HepG2 (cell line): ENCODE data around the gene ERCC4. TPM values are rescaled to one million over a fixed set of nuclear protein-coding genes. Genes with fewer than 3 reads are reported as not detected.

ENCODE experiments used
- ARNT2 ChIP-seq: sonication (generic); formaldehyde crosslinking; IDR thresholded peaks from 2 replicates; pipeline ENCODE4 v1.8.0; 2022; ENCODE audit warnings: mild to moderate bottlenecking, low read depth, missing genetic modification reagents, moderate library complexity
- CREM ChIP-seq, 2 experiments: sonication (generic) in 1 of 2; formaldehyde crosslinking in 1 of 2; IDR thresholded peaks; 2 replicates each; pipeline versions ENCODE4 v1.4.0 to v1.6.1; 2016 to 2020; ENCODE audit warnings: antibody characterized with exemption in 1 of 2, mild to moderate bottlenecking in 1 of 2, missing genetic modification reagents in 1 of 2
- DPF2 ChIP-seq: sonication (generic); formaldehyde crosslinking; IDR thresholded peaks from 2 replicates; pipeline ENCODE4 v1.4.0; 2020; ENCODE audit warnings: mild to moderate bottlenecking, low read depth, missing genetic modification reagents, borderline replicate concordance
- FOSL1 ChIP-seq: sonication (generic); formaldehyde crosslinking; IDR thresholded peaks from 2 replicates; pipeline ENCODE4 v1.9.0; 2021; ENCODE audit warnings: missing genetic modification reagents, borderline replicate concordance
- HMG20A ChIP-seq: IDR thresholded peaks from 2 replicates; pipeline ENCODE4 v1.6.1; 2016; ENCODE audit warnings: borderline replicate concordance
- KDM6A ChIP-seq: IDR thresholded peaks from 2 replicates; pipeline ENCODE4 v1.6.1; 2016; ENCODE audit warnings: low read depth
- LCORL ChIP-seq, 2 experiments: fragments of 450-650 bp in 1 of 2; sonication (generic) in 1 of 2; formaldehyde crosslinking in 1 of 2; IDR thresholded peaks; 2 replicates each; pipeline versions ENCODE4 v1.5.0 to v1.6.1; 2017 to 2020; ENCODE audit warnings: antibody characterized with exemption in 1 of 2, missing genetic modification reagents in 1 of 2
- MAFF ChIP-seq: IDR thresholded peaks from 2 replicates; pipeline ENCODE4 v1.6.1; 2011; ENCODE audit warnings: low read depth, low read length, improper control_type of control experiment
- MIER3 ChIP-seq: IDR thresholded peaks from 2 replicates; pipeline ENCODE4 v1.6.1; 2016; ENCODE audit warnings: missing compliant biosample characterization, borderline replicate concordance
- SOX6 ChIP-seq, 2 experiments: fragments of 450-650 bp in 1 of 2; sonication (generic) in 1 of 2; formaldehyde crosslinking in 1 of 2; IDR thresholded peaks; 2 replicates each; pipeline versions ENCODE4 v1.4.0 to v1.6.1; 2017 to 2020; ENCODE audit warnings: antibody characterized with exemption in 1 of 2, mild to moderate bottlenecking in 1 of 2, missing genetic modification reagents in 1 of 2
- TBX2 ChIP-seq: sonication (generic); formaldehyde crosslinking; IDR thresholded peaks from 2 replicates; pipeline ENCODE4 v1.5.0; 2020; ENCODE audit warnings: missing genetic modification reagents, mild to moderate bottlenecking, borderline replicate concordance
- ZGPAT ChIP-seq: IDR thresholded peaks from 2 replicates; pipeline ENCODE4 v1.6.1; 2016; ENCODE audit warnings: mild to moderate bottlenecking
- ZKSCAN8 ChIP-seq: IDR thresholded peaks from 2 replicates; pipeline ENCODE4 v1.6.1; 2016; ENCODE audit warnings: borderline replicate concordance, missing genetic modification reagents, missing compliant biosample characterization
- ZNF230 ChIP-seq: sonication (generic); formaldehyde crosslinking; IDR thresholded peaks from 2 replicates; pipeline ENCODE4 v1.4.0; 2020; ENCODE audit warnings: mild to moderate bottlenecking, missing genetic modification reagents
- ZNF256 ChIP-seq: sonication (generic); formaldehyde crosslinking; conservative IDR thresholded peaks from 2 replicates; pipeline ENCODE4 v1.4.0; 2020; ENCODE audit warnings: missing genetic modification reagents
- ZNF644 ChIP-seq: IDR thresholded peaks from 2 replicates; pipeline ENCODE4 v1.6.1; 2016; ENCODE audit warnings: low read depth
- ZNF773 ChIP-seq: sonication (generic); formaldehyde crosslinking; IDR thresholded peaks from 2 replicates; pipeline ENCODE4 v1.4.0; 2020; ENCODE audit warnings: missing genetic modification reagents, borderline replicate concordance
- ZNF792 ChIP-seq: IDR thresholded peaks from 2 replicates; pipeline ENCODE4 v1.6.1; 2016
- polyA plus RNA-seq, 8 experiments: library from polyadenylated mRNA; depleted of rRNA in 3 of 8; stranded (reverse) in 7 of 8; unstranded in 1 of 8; fragments of >200 nt; fragmentation: Illumina TruSeq in 4 of 8; extraction: Trizol in 4 of 8; gene quantifications; 2 replicates each; pipeline versions ENCODE4 v1.2.1 to v1.2.3, GENCODE V29; 2011 to 2016; ENCODE audit warnings: low read depth in 4 of 8, missing spikeins in 1 of 8, mixed read lengths in 1 of 8; ENCODE audit not compliant: insufficient read depth in 1 of 8
- total RNA-seq, 5 experiments: library from RNA; depleted of rRNA; stranded (reverse); fragments of >200 nt; fragmentation: Illumina TruSeq; extraction: Trizol; gene quantifications; 2 replicates each; pipeline ENCODE4 v1.2.3, GENCODE V29; 2016; ENCODE audit warnings: low read depth in 1 of 5
- TF ChIP-seq, protein P1 (sequence below), 2 experiments: sonication (generic) in 1 of 2; formaldehyde crosslinking in 1 of 2; IDR thresholded peaks; 2 replicates each; pipeline versions ENCODE4 v1.4.0 to v1.6.1; 2018 to 2020; ENCODE audit warnings: missing genetic modification reagents in 2 of 2, borderline replicate concordance in 1 of 2, low read depth in 1 of 2, mild to moderate bottlenecking in 1 of 2, missing biosample characterization in 1 of 2
- TF ChIP-seq, protein P2 (sequence below): sonication (generic); formaldehyde crosslinking; conservative IDR thresholded peaks from 2 replicates; pipeline ENCODE4 v1.4.0; 2020; ENCODE audit warnings: mild to moderate bottlenecking, missing genetic modification reagents, moderate library complexity

Gene ERCC4
- total and polyA plus RNA-seq, 2 of the 13 experiments (the other 11 are each of a cell fraction or from before 2014, with no cell fraction given) = 5.4 to 15.2 TPM

DNA sequence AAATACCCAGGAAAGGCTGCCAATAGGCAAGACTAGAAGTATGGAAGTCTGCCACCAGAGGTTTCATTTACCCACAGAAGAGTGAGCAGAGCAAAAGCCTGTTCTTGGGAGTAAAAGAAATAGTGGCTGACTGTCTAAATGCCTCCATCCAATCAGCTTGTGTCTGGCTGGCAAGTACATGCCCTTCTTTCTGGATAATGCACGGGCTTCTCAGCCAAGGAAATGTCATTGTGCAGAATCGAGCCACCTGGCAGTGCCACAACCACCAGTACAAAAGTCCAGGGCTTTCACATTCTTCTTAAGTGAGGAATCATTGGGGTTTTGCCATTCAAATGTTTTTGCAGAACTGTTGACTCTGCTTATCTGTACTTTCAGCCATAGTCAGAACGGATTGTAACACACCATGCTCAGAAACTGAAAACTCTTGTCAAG lies 10.1 kb upstream of the ERCC4 start (continued):
- TF ChIP-seq, protein P1, sequence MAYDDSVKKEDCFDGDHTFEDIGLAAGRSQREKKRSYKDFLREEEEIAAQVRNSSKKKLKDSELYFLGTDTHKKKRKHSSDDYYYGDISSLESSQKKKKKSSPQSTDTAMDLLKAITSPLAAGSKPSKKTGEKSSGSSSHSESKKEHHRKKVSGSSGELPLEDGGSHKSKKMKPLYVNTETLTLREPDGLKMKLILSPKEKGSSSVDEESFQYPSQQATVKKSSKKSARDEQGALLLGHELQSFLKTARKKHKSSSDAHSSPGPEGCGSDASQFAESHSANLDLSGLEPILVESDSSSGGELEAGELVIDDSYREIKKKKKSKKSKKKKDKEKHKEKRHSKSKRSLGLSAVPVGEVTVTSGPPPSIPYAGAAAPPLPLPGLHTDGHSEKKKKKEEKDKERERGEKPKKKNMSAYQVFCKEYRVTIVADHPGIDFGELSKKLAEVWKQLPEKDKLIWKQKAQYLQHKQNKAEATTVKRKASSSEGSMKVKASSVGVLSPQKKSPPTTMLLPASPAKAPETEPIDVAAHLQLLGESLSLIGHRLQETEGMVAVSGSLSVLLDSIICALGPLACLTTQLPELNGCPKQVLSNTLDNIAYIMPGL (CRISPR knock-in tag; IDR thresholded peaks at IDR 0.05; ENCODE audit: borderline replicate concordance in 1 of 2, low read depth in 1 of 2) = peak in 1 of 2 experiments; percentile 51; a peak in 1 of 4 replicates
- TF ChIP-seq ZNF256 (CRISPR knock-in tag) (no peak), ZNF792 (CRISPR knock-in tag) (peak; percentile 30; the same call in 1 of the 2 replicates), ZKSCAN8 (CRISPR knock-in tag) (peak; percentile 40; the same call in 1 of the 2 replicates), CREM (IDR thresholded peaks at IDR 0.05) (0 out of 2 replicates have a peak, but pooled peaks have one; percentile 25), CREM (CRISPR knock-in tag; IDR thresholded peaks at IDR 0.05) (no peak), LCORL (IDR thresholded peaks at IDR 0.05) (no peak), LCORL (CRISPR knock-in tag; IDR thresholded peaks at IDR 0.05) (peak; percentile 57; the same call in 1 of the 2 replicates), ZNF773 (no peak), MIER3 (CRISPR knock-in tag) (0 out of 2 replicates have a peak, but pooled peaks have one; percentile 20), MAFF (peak; percentile 76), HMG20A (peak; percentile 79; the same call in 1 of the 2 replicates), KDM6A (CRISPR knock-in tag) (peak; percentile 51; the same call in 1 of the 2 replicates), ARNT2 (CRISPR knock-in tag) (no peak), SOX6 (IDR thresholded peaks at IDR 0.05) (no peak), SOX6 (CRISPR knock-in tag; IDR thresholded peaks at IDR 0.05) (peak; percentile 36; the same call in 1 of the 2 replicates), ZNF230 (CRISPR knock-in tag) (no peak), TBX2 (CRISPR knock-in tag) (0 out of 2 replicates have a peak, but pooled peaks have one; percentile 25), DPF2 (peak; percentile 64; the same call in 1 of the 2 replicates), FOSL1 (CRISPR knock-in tag) (peak; percentile 40; the same call in 1 of the 2 replicates), ZGPAT (peak; percentile 41; the same call in 1 of the 2 replicates), ZNF644 (CRISPR knock-in tag) (peak; percentile 46; the same call in 1 of the 2 replicates)
- TF ChIP-seq, protein P2, sequence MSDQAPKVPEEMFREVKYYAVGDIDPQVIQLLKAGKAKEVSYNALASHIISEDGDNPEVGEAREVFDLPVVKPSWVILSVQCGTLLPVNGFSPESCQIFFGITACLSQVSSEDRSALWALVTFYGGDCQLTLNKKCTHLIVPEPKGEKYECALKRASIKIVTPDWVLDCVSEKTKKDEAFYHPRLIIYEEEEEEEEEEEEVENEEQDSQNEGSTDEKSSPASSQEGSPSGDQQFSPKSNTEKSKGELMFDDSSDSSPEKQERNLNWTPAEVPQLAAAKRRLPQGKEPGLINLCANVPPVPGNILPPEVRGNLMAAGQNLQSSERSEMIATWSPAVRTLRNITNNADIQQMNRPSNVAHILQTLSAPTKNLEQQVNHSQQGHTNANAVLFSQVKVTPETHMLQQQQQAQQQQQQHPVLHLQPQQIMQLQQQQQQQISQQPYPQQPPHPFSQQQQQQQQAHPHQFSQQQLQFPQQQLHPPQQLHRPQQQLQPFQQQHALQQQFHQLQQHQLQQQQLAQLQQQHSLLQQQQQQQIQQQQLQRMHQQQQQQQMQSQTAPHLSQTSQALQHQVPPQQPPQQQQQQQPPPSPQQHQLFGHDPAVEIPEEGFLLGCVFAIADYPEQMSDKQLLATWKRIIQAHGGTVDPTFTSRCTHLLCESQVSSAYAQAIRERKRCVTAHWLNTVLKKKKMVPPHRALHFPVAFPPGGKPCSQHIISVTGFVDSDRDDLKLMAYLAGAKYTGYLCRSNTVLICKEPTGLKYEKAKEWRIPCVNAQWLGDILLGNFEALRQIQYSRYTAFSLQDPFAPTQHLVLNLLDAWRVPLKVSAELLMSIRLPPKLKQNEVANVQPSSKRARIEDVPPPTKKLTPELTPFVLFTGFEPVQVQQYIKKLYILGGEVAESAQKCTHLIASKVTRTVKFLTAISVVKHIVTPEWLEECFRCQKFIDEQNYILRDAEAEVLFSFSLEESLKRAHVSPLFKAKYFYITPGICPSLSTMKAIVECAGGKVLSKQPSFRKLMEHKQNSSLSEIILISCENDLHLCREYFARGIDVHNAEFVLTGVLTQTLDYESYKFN = peak; percentile 82
